A549 (cell line): ENCODE measurements around the gene ADAM12. TPM values are rescaled to one million over a fixed set of nuclear protein-coding genes. Genes with fewer than 3 reads are reported as not detected.

Experiments
- ATAC-seq, 2 experiments: fragments of 200-7000 bp in 1 of 2; fragments of >200 bp in 1 of 2; cut with Nextera tagmentation in 1 of 2; cut with Tn5 transposase in 1 of 2; 3 replicates each; pipeline versions ENCODE4 v1.8.0 to v1.9.1; 2018 to 2020; ENCODE audit warnings: mild to moderate bottlenecking in 1 of 2, moderate library complexity in 1 of 2
- CTCF ChIA-PET: fragments of 300-600 bp; sonication (Branson Sonifier 250); formaldehyde crosslinking; extraction: SDS; loops from one replicate; lab custom pipeline; 2021; ENCODE audit warnings: antibody characterized with exemption, inconsistent platforms; lab: Yijun Ruan, JAX
- POLR2A ChIA-PET: fragments of 350-600 bp; formaldehyde crosslinking; extraction: SDS; loops from one replicate; lab custom pipeline; 2021; ENCODE audit warnings: antibody characterized with exemption, inconsistent platforms; lab: Yijun Ruan, JAX
- DNase-seq, 2 experiments: peaks; one replicate each; pipeline versions ENCODE4 v3.0.0 to v3.0.0-alpha.2; 2011 to 2016; ENCODE audit warnings: low read depth in 1 of 2, low spot score in 1 of 2
- FAIRE-seq: peaks from 2 replicates; lab custom pipeline; 2011; peaks lifted over from hg19 to GRCh38; lab: Jason Lieb, UNC
- H3K27ac ChIP-seq, 2 experiments: fragments of >200 bp; sonication (Bioruptor Twin); formaldehyde crosslinking; 3 replicates each; pipeline ENCODE4 v1.5.1; 2016 to 2017
- H3K4me1 ChIP-seq: fragments of >200 bp; sonication (Bioruptor Twin); formaldehyde crosslinking; 3 replicates; pipeline ENCODE4 v1.6.1; 2016
- H3K4me2 ChIP-seq: fragments of >200 bp; sonication (Bioruptor Twin); formaldehyde crosslinking; 3 replicates; pipeline ENCODE4 v1.6.1; 2016
- H3K4me3 ChIP-seq: fragments of >200 bp; sonication (Bioruptor Twin); formaldehyde crosslinking; 3 replicates; pipeline ENCODE4 v1.5.1; 2016
- H3K9me3 ChIP-seq: fragments of >200 bp; sonication (Bioruptor Twin); formaldehyde crosslinking; 3 replicates; pipeline ENCODE4 v1.6.1; 2016
- CBX2 ChIP-seq: fragments of 200-600 bp; sonication (generic); IDR thresholded peaks from 2 replicates; pipeline ENCODE4 v1.6.1; 2016; ENCODE audit warnings: low read depth, mild to moderate bottlenecking, borderline replicate concordance
- CBX8 ChIP-seq: fragments of 200-600 bp; sonication (generic); IDR thresholded peaks from 2 replicates; pipeline ENCODE4 v1.6.1; 2016
- EHMT2 ChIP-seq: fragments of 200-600 bp; sonication (generic); IDR thresholded peaks from 2 replicates; pipeline ENCODE4 v1.6.1; 2016; ENCODE audit warnings: antibody characterized with exemption, low read depth, mild to moderate bottlenecking, moderate library complexity
- FOSB ChIP-seq: fragments of 250-450 bp; sonication (Bioruptor Pico); IDR thresholded peaks from 2 replicates; pipeline ENCODE4 v1.5.0; 2020; ENCODE audit warnings: mild to moderate bottlenecking, moderate library complexity
- FOSL2 ChIP-seq, 2 experiments: fragments of 450-650 bp in 1 of 2; fragments of >200 bp in 1 of 2; sonication (Bioruptor Twin) in 1 of 2; formaldehyde crosslinking; IDR thresholded peaks; 2 replicates each; pipeline versions ENCODE4 v1.5.0 to v1.6.1; 2016 to 2020; ENCODE audit warnings: mild to moderate bottlenecking in 1 of 2, moderate library complexity in 1 of 2
- FOXS1 ChIP-seq: fragments of 250-450 bp; sonication (Bioruptor Pico); IDR thresholded peaks from 2 replicates; pipeline ENCODE4 v1.5.0; 2020; ENCODE audit warnings: mild to moderate bottlenecking, moderate library complexity
- HEYL ChIP-seq: fragments of 250-450 bp; sonication (Bioruptor Pico); IDR thresholded peaks from 2 replicates; pipeline ENCODE4 v1.8.0; 2021; ENCODE audit warnings: mild to moderate bottlenecking, moderate library complexity
- HOXB5 ChIP-seq: fragments of 250-450 bp; sonication (Bioruptor Pico); IDR thresholded peaks from 2 replicates; pipeline ENCODE4 v1.5.0; 2020; ENCODE audit warnings: mild to moderate bottlenecking, moderate library complexity
- KDM5A ChIP-seq: fragments of 200-600 bp; sonication (generic); IDR thresholded peaks from 2 replicates; pipeline ENCODE4 v1.6.1; 2016; ENCODE audit warnings: antibody characterized with exemption, mild to moderate bottlenecking
- NPAS2 ChIP-seq: fragments of 250-450 bp; sonication (Bioruptor Pico); IDR thresholded peaks from 2 replicates; pipeline ENCODE4 v1.8.0; 2022; ENCODE audit warnings: mild to moderate bottlenecking, moderate library complexity, borderline replicate concordance
- NR3C1 ChIP-seq: fragments of >200 bp; sonication (Bioruptor Twin); formaldehyde crosslinking; IDR thresholded peaks from 3 replicates; pipeline ENCODE4 v1.6.1; 2017
- POLR2AphosphoS2 ChIP-seq: conservative IDR thresholded peaks from 2 replicates; pipeline ENCODE4 v1.6.1; 2012; ENCODE audit warnings: low read length, improper control_type of control experiment, inconsistent platforms
- RFX5 ChIP-seq: fragments of 450-650 bp; IDR thresholded peaks from 2 replicates; pipeline ENCODE4 v1.7.1; 2014; ENCODE audit warnings: antibody characterized with exemption, mild to moderate bottlenecking, moderate library complexity
- TFCP2L1 ChIP-seq: fragments of 250-450 bp; sonication (Bioruptor Pico); IDR thresholded peaks from 2 replicates; pipeline ENCODE4 v1.5.0; 2021; ENCODE audit warnings: mild to moderate bottlenecking
- TP53 ChIP-seq: fragments of 250-450 bp; sonication (Bioruptor Pico); IDR thresholded peaks from 2 replicates; pipeline ENCODE4 v1.5.0; 2021; ENCODE audit warnings: mild to moderate bottlenecking, moderate library complexity
- ZSCAN20 ChIP-seq: fragments of 250-450 bp; sonication (Bioruptor Pico); IDR thresholded peaks from 2 replicates; pipeline ENCODE4 v1.8.0; 2022; ENCODE audit warnings: mild to moderate bottlenecking, moderate library complexity
- WGBS: methylation state at CpG from one replicate; pipeline ENCODE4 v1.1.6; 2017; ENCODE audit errors: missing lambda C conversion rate; 5-methylcytosine and 5-hydroxymethylcytosine counted together
- polyA plus RNA-seq, 4 experiments: library from polyadenylated mRNA; depleted of rRNA in 3 of 4; stranded (reverse); fragments of >200 nt; fragmentation: RNase III in 1 of 4; extraction: RNeasy Plus Mini Kit Qiagen cat#74134 plus additional on column Dnase treatment in 1 of 4; gene quantifications; 2 replicates in 3 of 4; 3 replicates in 1 of 4; pipeline ENCODE4 v1.2.3, GENCODE V29; 2011 to 2017
- TF ChIP-seq, protein P1 (sequence below): fragments of 150-350 bp; IDR thresholded peaks from 2 replicates; pipeline ENCODE4 v1.6.1; 2014; ENCODE audit warnings: low read depth, mild to moderate bottlenecking, low read length
- TF ChIP-seq, protein P2 (sequence below): IDR thresholded peaks from 2 replicates; pipeline ENCODE4 v1.6.1; 2012; ENCODE audit warnings: low read depth, borderline replicate concordance
- TF ChIP-seq, protein P3 (sequence below): fragments of 450-650 bp; IDR thresholded peaks from 2 replicates; pipeline ENCODE4 v1.6.1; 2014; ENCODE audit warnings: antibody characterized with exemption
- TF ChIP-seq, protein P4 (sequence below): fragments of >200 bp; sonication (Bioruptor Twin); formaldehyde crosslinking; IDR thresholded peaks from 3 replicates; pipeline ENCODE4 v1.5.1; 2016
- TF ChIP-seq, protein P5 (sequence below): IDR thresholded peaks from 2 replicates; pipeline ENCODE4 v1.6.1; 2012
- TF ChIP-seq, protein P6 (sequence below): fragments of >200 bp; sonication (Bioruptor Twin); formaldehyde crosslinking; IDR thresholded peaks from 2 replicates; pipeline ENCODE4 v1.6.1; 2016

ADAM12 gene
- polyA plus RNA-seq, 2 of the 4 experiments (the other 2 are of a cell fraction) = 1.6 to 4.8 TPM

DNA sequence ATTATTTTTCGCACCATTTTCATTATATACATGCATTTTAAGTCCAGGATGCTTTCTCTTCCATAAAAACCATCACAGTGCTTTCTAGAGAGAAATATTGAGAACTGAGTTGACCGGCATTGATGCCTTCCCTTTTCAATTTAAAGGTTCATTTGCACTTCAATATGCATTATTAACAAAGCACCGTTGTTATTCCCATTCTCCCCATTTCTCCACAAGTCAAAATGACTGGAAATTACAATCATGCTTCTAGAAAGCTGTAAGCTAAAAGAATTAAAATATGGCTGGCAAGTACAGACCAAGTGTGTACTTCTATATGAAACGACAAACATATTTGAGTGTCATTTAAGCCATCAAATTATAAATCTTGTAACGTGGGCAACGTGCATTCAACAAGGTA lies 272.4 kb downstream of the ADAM12 start:
- FAIRE-seq (no peak), DNase-seq (no peak), ATAC-seq (no peak)
- POLR2A ChIA-PET = no interaction called here
- no peak overlapping the region for H3K4me3 ChIP-seq
- H3K27ac ChIP-seq = no peak overlapping the region
- CTCF ChIA-PET = interaction anchor here (1.7 kb wide), 1 partner anchor 14 kb away, joined by 5 read pairs; no protein-coding TSS in a partner anchor
- no peak overlapping the region for H3K4me2 ChIP-seq
- H3K4me1 ChIP-seq = peaks cover 34% of the 10 kb centered on the region
- H3K9me3 ChIP-seq = no peaks in the 10 kb centered on the region
- no peak for TF ChIP-seq NPAS2 (CRISPR knock-in tag)
- no peak for TF ChIP-seq RFX5
- TF ChIP-seq, protein P1, sequence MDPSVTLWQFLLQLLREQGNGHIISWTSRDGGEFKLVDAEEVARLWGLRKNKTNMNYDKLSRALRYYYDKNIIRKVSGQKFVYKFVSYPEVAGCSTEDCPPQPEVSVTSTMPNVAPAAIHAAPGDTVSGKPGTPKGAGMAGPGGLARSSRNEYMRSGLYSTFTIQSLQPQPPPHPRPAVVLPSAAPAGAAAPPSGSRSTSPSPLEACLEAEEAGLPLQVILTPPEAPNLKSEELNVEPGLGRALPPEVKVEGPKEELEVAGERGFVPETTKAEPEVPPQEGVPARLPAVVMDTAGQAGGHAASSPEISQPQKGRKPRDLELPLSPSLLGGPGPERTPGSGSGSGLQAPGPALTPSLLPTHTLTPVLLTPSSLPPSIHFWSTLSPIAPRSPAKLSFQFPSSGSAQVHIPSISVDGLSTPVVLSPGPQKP = no peak
- no peak for TF ChIP-seq CBX2
- TF ChIP-seq FOSB (CRISPR knock-in tag) = no peak
- TF ChIP-seq FOXS1 = no peak
- TF ChIP-seq TFCP2L1 (CRISPR knock-in tag) = no peak
- no peak for TF ChIP-seq HEYL (CRISPR knock-in tag)
- TF ChIP-seq, protein P2, sequence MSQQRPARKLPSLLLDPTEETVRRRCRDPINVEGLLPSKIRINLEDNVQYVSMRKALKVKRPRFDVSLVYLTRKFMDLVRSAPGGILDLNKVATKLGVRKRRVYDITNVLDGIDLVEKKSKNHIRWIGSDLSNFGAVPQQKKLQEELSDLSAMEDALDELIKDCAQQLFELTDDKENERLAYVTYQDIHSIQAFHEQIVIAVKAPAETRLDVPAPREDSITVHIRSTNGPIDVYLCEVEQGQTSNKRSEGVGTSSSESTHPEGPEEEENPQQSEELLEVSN = no peak
- WGBS = 74% methylated on average over 6 of the region's 6 CpGs

DNA sequence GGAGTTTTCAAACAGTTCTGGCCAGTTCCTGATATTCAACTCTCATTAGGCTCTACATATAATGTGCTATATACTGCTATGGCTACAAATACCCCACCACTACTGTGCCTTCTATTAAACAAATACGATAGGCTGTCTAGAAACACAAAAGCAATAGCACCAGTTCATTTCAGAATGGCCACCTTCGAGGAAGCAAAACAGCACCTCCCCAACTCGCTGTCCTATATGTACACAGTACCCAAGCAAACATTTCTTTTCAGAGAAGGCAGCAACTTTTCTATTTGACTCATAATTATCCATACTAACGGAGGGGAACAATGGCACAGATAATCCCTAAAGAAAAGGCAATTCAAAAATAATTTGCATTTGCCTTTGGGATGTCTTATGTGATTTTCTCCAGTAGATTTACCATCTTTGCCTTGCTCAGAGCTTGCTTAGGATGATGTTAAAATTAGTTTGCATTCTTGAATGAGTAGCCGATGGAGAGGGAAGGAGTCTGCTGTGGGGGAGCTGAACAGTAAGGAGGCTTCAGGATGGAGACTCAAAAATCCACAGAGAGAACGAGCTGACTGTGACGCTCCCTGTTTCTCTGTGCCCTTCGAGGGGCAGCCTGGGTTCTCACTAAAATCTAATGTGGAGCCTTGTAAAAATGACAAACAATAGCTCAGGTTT lies 273.3 kb downstream of the ADAM12 start:
- WGBS = 49% methylated on average over 8 of the region's 8 CpGs
- Histone ChIP-seq H3K4me3 (no peak overlapping the region), H3K27ac (no peak overlapping the region; a peak in 1 of 6 replicates), H3K4me2 (0 out of 3 replicates have a peak overlapping the region, but pooled peaks have one; percentile 19), H3K4me1 (peaks cover 32% of the 10 kb centered on the region), H3K9me3 (no peaks in the 10 kb centered on the region)
- ATAC-seq (no peak), DNase-seq (no peak), FAIRE-seq (no peak)
- ChIA-PET POLR2A (no interaction called here), CTCF (interaction anchor here (1.7 kb wide), 1 partner anchor 15 kb away, joined by 5 read pairs; no protein-coding TSS in a partner anchor)
- TF ChIP-seq, protein P3, sequence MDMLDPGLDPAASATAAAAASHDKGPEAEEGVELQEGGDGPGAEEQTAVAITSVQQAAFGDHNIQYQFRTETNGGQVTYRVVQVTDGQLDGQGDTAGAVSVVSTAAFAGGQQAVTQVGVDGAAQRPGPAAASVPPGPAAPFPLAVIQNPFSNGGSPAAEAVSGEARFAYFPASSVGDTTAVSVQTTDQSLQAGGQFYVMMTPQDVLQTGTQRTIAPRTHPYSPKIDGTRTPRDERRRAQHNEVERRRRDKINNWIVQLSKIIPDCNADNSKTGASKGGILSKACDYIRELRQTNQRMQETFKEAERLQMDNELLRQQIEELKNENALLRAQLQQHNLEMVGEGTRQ = no peak
- TF ChIP-seq, protein P4, sequence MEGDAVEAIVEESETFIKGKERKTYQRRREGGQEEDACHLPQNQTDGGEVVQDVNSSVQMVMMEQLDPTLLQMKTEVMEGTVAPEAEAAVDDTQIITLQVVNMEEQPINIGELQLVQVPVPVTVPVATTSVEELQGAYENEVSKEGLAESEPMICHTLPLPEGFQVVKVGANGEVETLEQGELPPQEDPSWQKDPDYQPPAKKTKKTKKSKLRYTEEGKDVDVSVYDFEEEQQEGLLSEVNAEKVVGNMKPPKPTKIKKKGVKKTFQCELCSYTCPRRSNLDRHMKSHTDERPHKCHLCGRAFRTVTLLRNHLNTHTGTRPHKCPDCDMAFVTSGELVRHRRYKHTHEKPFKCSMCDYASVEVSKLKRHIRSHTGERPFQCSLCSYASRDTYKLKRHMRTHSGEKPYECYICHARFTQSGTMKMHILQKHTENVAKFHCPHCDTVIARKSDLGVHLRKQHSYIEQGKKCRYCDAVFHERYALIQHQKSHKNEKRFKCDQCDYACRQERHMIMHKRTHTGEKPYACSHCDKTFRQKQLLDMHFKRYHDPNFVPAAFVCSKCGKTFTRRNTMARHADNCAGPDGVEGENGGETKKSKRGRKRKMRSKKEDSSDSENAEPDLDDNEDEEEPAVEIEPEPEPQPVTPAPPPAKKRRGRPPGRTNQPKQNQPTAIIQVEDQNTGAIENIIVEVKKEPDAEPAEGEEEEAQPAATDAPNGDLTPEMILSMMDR = no peak
- TF ChIP-seq, protein P5, sequence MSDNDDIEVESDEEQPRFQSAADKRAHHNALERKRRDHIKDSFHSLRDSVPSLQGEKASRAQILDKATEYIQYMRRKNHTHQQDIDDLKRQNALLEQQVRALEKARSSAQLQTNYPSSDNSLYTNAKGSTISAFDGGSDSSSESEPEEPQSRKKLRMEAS = no peak

DNA sequence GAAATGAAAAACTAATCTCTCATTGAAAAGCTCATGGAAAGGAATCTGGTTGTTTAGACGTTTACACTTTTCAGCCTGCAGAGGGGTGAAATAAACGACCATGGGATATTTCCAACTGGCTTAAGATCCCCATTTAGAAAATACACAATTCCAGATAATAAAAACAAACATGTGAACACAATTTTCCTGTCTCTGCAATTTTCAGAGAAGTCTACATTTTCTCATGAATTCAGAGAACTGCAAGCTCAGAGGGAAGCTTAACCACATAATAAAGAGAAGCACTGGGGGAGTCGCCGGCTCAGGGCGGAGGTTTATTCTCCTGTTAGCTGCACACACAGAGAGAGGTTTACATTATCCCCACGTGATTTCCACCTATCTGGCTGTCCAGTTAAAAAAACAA lies 276.8 kb downstream of the ADAM12 start:
- no peak for DNase-seq
- Histone ChIP-seq H3K9me3 (no peaks in the 10 kb centered on the region), H3K4me2 (no peak overlapping the region), H3K27ac (no peak overlapping the region), H3K4me3 (no peak overlapping the region), H3K4me1 (peaks cover 11% of the 10 kb centered on the region; the same call in 2 of the 3 replicates)
- WGBS = 70% methylated on average over 6 of the region's 6 CpGs
- no peak for TF ChIP-seq NPAS2 (CRISPR knock-in tag)
- no peak for TF ChIP-seq HOXB5 (CRISPR knock-in tag)
- no peak for TF ChIP-seq CBX8
- TF ChIP-seq EHMT2 = no peak
- TF ChIP-seq, protein P6, sequence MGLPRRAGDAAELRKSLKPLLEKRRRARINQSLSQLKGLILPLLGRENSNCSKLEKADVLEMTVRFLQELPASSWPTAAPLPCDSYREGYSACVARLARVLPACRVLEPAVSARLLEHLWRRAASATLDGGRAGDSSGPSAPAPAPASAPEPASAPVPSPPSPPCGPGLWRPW = no peak
- TF ChIP-seq POLR2AphosphoS2 = no peak
- no peak for TF ChIP-seq NR3C1
- no peak for TF ChIP-seq FOSL2 (IDR thresholded peaks at IDR 0.05)
- no peak for TF ChIP-seq FOSL2 (CRISPR knock-in tag; IDR thresholded peaks at IDR 0.05)
- no peak for TF ChIP-seq TP53 (CRISPR knock-in tag)
- TF ChIP-seq KDM5A = no peak
- TF ChIP-seq, protein P3 = no peak
- no peak for TF ChIP-seq ZSCAN20 (CRISPR knock-in tag)
- ATAC-seq = no peak
- FAIRE-seq = no peak
- ChIA-PET CTCF (interaction anchor here (1.4 kb wide), 1 partner anchor 392 kb away, joined by 3 read pairs; no protein-coding TSS in a partner anchor), POLR2A (interaction anchor here (0.5 kb wide), 1 partner anchor 207 kb away, joined by 4 read pairs; no protein-coding TSS in a partner anchor)
